GM21619 (cell line): ENCODE measurements around the gene TAX1BP3.

ENCODE experiments used
- ATAC-seq: cut with Tn5 transposase; IDR thresholded peaks from one replicate; pipeline ENCODE4 v1.9.1; 2021; ENCODE audit not compliant: unreplicated experiment

TAX1BP3 gene

GRCh38 chr17:3688852-3689261, 20.5 kb upstream of the TAX1BP3 start:
- no peak for ATAC-seq

DNA sequence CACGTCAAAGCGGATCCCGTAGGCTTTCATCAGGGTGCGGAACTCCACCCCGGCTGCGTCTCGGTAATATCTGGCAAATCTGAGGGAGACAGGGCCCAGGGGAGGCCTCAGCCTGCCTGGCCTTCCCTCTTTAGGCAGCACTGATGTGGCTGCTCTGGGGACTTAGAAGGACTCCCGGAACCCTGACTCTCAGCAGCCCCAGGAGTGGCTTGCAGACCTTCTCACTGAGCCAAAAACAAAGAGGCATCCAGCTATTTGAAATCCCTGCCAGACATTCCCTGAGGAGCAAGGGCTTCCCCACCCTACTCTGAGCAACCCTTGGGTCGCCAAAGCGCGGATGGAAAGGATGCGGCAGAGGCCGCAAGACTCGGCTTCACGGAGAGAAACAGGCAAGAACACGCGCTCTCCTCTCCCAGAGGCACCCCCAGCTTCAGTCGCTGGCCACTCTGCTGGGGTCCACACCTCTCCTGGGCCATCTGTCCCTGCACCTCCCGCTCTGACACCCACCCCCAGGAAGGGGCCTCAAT, 19.7 kb upstream of the TAX1BP3 start:
- ATAC-seq = no peak

- ATAC-seq = no peak
These were observed 16.8 kb upstream of the TAX1BP3 start for GRCh38 chr17:3685174-3685573.

- peak; percentile 67 for ATAC-seq
These were observed 14.7 kb upstream of the TAX1BP3 start for GRCh38 chr17:3683054-3683511.

GRCh38 chr17:3682033-3682432, 13.7 kb upstream of the TAX1BP3 start:
- ATAC-seq = no peak

GRCh38 chr17:3681565-3681964, 13.2 kb upstream of the TAX1BP3 start:
- no peak for ATAC-seq

GRCh38 chr17:3681057-3681456, 12.7 kb upstream of the TAX1BP3 start:
- no peak for ATAC-seq

DNA sequence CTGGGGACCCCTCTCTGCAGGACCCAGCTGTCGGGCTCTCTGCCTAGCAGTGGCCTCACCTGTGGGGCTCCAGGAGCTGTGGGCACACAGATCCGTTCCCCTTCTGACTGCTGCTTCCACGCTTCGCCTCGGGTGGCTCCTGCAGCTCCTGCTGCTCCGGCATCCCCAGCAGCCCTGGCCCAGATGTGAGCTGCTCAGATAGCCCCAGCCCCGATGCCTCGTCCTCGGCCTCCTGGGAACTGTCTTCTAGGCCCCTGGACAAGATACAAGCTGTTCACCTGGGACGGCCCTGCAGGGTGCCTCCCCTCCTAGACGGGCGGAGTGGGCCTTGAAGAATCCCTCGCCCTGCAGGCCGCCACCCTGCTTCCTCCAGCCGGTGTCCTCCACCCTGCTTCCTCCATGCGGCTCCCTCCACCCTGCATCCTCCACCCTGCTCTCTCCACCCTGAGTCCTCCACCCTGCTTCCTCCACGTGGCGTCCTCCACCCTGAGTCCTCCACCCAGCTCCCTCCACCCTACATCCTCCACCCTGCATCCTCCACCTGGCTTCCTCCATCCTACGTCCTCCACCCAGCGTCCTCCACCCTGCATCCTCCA, 11.3 kb upstream of the TAX1BP3 start:
- no peak for ATAC-seq

GRCh38 chr17:3678821-3679530, 10.6 kb upstream of the TAX1BP3 start:
- ATAC-seq = no peak

DNA sequence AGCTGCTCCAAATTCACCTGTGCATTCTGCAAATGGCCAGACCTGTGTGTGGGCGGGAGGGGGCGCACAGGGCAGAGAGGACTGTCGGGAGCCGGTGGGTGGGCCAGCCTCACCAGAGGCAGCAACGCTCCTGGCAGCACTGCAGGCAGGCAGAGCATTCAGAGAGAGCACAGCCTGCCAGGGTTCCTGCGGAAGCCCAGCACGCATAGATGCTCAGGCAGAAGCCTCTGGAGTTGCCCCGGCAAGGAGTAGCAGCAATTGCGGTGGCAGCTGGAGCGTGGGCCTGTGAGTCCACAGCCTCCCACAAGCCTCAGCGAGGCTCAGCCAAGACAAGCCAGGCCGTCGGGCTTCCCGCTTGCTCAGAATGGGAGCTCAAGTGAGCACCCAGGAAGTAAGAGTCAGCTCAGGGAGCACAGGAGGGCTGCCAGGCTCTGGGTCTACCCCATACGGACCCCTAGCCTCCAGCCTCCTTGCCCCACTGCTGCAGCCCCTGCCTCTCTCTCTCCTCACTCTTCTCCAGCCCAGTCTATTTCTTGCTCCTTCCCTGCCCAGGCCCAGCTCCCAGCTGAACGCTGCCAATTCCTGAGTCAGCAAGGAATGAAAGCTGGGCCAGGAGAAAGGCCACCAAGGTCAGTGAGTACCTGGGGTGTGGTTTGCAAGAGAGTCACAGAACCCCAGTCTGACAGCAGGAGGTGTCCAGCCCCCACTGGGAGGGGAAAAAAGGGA, 9.9 kb upstream of the TAX1BP3 start:
- ATAC-seq = no peak

DNA sequence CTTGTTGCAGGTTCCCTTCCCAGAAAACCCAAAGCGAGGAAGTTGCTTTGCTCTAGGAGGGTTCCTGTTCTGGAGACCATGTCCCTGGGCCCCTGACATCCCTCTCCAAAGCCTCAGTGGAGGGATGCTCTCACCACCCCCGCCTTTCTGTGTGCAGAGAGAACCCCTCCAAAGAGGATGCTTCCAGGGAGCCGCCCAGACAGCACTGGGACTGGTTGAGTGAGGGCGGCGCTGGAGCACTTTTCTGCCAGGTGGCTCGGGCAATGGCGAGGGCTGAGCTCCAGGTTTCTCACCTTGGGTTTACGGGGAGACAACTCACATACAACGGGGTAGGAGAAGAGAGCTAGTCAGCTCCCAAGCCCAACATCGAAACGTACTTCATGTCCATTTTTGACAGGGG, 7.5 kb upstream of the TAX1BP3 start:
- no peak for ATAC-seq

- ATAC-seq = no peak
These were observed 4.2 kb upstream of the TAX1BP3 start for GRCh38 chr17:3672571-3672970.

GRCh38 chr17:3669548-3669947, 1.2 kb upstream of the TAX1BP3 start:
- no peak for ATAC-seq

DNA sequence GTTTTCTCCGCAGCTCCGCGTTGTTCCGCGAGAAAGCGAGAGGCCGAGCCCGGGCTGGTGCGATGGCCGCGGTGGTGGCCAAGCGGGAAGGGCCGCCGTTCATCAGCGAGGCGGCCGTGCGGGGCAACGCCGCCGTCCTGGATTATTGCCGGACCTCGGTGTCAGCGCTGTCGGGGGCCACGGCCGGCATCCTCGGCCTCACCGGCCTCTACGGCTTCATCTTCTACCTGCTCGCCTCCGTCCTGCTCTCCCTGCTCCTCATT, 638 bp upstream of the TAX1BP3 start:
- ATAC-seq = peak; percentile 1

DNA sequence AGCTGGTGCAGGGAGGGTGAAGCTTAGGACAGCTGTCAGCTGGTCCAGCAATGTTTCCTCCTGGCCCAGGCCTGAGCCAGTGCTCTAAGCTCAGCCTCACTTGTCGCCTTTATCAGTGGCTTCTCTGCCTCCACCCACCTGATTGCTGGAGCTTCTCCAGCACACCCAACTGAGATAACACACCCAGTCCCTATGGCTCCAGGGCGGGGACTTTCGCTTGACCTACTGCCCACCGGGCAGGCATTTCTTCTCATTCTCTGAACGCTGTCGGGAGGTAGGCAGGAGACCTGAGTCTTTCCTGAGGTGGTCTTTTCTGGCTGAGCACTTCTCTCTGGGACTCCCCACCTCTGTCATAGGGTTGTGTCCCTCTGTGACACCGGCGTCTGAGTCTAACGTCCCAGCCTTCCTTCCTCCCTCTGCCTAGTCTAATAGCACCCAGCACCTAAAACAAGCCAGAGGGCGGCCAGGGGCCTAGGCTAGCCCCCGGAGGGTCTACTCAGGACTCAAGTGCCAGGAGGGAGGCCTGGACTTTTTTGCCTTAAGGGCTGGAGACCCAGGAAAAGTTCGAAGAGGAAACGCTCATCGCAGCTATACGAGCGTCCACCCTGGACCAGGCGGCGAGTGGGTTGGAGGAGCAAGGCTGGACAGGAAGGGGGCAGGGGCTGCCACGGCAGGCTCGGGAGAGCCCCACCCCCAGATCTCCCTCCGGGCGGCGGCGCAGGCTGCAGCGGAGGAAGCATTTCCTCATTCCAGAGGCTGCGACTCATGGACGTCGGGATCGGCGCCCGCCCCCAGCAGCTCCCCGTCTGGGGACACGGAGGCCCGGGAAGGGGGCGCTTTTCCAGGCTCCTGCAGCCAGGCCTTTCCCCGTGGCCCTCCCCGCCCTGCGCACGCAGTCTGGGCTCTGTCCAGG, 756 bp downstream of the TAX1BP3 start:
- peak; percentile 13 for ATAC-seq

DNA sequence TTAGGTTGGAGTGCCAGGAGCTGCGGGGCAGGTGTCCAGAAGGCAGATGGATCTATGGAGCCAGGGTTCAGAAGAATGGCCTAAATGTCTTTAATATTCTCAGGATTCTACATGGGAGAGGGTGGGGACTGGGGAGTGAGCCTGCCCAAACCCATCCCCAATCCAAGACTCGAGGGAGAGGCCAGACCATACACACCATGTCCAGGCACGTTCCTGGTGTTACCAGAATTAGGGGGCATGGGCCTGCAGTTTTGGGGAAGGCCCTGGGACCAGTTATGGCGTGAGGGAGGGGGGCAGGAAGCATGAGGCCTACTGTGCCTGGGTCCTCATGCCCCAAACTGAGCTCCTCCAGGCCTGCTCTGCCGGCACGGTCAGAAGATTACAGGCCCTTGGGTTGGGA, 1.9 kb downstream of the TAX1BP3 start:
- ATAC-seq = no peak

GRCh38 chr17:3665834-3666233, 2.5 kb downstream of the TAX1BP3 start:
- no peak for ATAC-seq

DNA sequence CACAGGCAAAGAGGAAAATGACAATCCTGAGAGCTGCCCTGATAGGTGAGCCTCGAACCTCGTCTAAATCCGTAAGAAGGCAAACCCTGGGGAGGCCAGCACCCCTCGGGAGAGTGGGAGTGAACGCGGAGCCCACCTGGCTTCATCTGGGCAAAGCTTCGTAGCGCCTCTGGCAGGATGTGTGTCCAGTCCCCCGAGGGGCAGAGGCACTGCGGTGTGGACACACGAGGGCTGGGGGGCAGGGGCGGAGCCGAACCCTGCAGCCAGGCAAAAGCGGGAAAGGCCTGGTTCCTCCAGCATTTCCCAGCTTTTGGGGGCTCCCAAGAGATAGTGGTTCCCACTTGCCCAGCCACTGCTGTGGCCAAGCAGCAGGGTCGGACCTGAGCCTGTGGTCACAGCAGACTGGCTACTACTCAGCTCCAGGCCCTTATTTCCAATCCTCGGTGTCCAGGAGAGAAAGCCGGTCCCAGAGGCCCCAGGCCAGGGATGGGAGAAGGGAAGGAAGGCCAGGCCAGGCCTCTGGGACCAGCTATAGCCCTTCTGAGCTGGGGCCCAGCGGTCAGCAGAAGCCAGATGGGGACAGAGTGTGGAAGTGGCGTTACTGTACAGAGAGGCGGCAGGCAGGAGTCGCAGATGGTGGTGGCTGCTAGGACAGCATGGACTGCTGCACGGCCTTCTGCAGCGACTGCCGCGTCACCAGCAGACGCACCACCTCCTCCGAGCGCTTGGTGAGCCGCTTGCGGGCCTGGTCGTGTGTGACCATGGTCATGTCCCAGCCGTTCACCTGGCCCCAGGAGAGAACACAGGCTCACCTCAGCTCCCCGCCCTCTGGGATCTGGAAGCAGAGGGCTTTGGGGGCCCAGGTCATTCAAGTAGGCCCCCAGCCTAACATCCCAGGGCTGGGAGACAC, 5.0 kb downstream of the TAX1BP3 start:
- ATAC-seq = no peak

GRCh38 chr17:3660311-3660891, 8.0 kb downstream of the TAX1BP3 start:
- ATAC-seq = no peak
